Measurements from ENCODE around the gene CATSPERZ.

DNA sequence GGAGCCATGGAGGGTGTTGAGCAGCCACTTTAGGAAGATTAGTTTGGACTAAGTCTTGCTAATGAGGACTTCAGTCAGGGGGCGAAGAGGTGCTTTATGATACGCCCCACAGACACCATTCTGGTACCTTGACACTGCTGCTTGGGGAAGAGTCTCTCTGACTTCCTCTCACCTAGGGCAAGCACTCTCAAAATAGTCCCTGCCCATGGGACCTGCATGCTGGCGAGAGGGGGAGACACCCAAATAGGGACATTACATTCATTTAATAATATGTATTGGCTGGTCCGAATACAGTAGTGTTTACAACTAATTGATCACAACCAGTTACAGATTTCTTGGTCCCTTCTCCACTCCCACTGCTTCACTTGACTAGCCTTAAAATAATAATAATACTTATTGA is 4.4 kb upstream of the CATSPERZ start:
- TF ChIP-seq EZH2phosphoT487 (IDR thresholded peaks at IDR 0.05; ENCODE audit: insufficient read depth, low read depth) (no peak), EZH2 (IDR thresholded peaks at IDR 0.05; ENCODE audit: insufficient read depth, poor library complexity, severe bottlenecking) (no peak)
